Head of caudate nucleus (tissue), 42 donors: ENCODE data around the gene AGAP1.

Experiments
- DNase-seq, 42 donors: peaks; one replicate each; pipeline versions ENCODE4 v3.0.0 to v3.0.0-alpha.2; 2020 to 2021; ENCODE audit warnings: mixed read lengths in 7 of 42
- intact Hi-C: fragments of 100-400 bp; cut with DNase I; formaldehyde crosslinking; loops from one replicate; pipeline ENCODE4 v1.15.0; 2022

Gene AGAP1

GRCh38 chr2:235698028-235698427 is 204.2 kb downstream of the AGAP1 start:
- DNase-seq: peak in 3 of 42 donors; percentile 12 to 25 (median 17)
- intact Hi-C loops: no loop called here

DNA sequence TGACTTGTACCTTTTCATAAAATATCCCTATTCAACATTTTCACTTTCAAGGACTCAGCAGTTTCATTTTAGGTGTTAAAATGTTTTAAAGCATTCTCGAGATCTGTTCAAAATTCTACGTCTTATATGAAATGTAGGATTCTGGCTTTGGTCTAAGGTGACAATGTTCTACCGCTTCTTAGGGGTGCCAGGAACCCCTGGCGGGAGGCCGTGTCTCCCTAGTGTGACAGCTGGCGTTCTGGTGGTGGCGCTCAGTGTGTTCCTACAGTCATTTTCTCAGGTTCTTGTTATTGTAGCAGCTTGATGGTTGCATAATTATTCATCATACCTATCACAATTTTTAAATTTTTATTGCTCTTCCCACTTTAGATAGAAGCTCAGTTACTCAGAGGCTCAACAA is 204.6 kb downstream of the AGAP1 start:
- peak in 2 of 42 donors; percentile 19 to 35 for DNase-seq
- intact Hi-C loops: no loop called here

GRCh38 chr2:235699576-235699975 is 205.7 kb downstream of the AGAP1 start:
- intact Hi-C loops: no loop called here
- DNase-seq: peak in 1 of 42 donors; percentile 10

DNA sequence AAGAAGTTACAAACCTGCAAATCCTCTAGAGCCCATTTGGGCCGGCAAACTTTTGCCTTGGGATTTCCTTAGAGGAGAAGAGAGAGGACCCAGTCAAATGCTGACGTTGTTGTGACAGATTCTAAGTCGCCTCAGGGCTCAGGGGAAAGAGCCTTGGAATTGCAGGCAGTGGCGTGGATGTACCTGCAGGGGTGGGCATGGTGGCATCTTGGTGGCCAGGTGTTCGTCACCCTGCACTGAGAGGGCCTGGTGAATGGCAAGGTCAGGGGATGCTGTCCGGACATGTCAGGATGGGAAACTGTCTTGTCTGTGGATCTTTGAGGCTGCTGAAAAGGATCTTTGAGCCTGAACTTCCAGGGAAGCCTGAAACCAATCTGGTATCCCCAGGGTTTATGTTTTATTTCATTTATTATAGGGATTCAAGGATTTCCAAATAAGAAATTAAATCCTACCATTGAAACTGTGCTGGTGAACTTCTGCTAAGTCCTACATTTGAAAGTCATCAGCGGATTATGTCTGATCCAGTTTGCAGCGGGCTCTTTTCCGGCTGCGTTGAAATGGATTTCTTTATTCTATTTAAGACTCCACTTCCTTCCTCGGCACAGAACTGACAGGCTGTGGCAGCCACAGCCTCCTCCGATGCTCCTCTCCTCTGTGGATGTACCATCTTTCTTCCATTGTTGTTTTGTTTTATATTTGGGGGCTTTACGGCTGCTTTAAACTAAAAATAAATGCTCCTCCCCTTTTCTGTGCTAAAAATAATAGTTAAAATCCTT is 207.6 kb downstream of the AGAP1 start:
- intact Hi-C loops: no loop called here
- DNase-seq: peak in 4 of 42 donors; percentile 10 to 30 (median 17)

- DNase-seq: peak in 1 of 42 donors; percentile 12
- intact Hi-C loops: no loop called here
These were observed 208.3 kb downstream of the AGAP1 start for GRCh38 chr2:235702186-235702585.

- intact Hi-C loops: no loop called here
- peak in 1 of 42 donors; percentile 27 for DNase-seq
These were observed 210.0 kb downstream of the AGAP1 start for GRCh38 chr2:235703711-235704295.

- DNase-seq: peak in 1 of 42 donors; percentile 24
- intact Hi-C loops: no loop called here
These were observed 211.5 kb downstream of the AGAP1 start for GRCh38 chr2:235705296-235705695.

DNA sequence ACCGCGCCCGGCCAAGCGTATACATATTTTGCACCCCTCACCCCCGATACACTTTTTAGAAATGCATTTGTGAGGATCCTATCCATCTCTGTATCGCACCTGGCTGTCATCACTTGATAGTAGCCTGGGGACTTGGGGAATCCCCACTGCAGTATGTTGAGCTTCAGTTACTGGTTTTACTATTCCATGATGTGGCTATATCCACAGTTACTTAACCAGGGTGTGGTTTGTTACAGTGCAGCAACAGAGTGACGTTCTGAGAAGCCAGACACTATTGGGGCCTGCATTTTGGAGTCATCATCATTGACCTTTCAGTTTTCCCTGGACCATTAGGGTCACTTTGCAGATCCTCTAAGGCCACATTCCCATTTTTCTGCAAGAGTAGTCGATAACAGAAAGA is 212.7 kb downstream of the AGAP1 start:
- intact Hi-C loops: no loop called here
- DNase-seq: no peak

DNA sequence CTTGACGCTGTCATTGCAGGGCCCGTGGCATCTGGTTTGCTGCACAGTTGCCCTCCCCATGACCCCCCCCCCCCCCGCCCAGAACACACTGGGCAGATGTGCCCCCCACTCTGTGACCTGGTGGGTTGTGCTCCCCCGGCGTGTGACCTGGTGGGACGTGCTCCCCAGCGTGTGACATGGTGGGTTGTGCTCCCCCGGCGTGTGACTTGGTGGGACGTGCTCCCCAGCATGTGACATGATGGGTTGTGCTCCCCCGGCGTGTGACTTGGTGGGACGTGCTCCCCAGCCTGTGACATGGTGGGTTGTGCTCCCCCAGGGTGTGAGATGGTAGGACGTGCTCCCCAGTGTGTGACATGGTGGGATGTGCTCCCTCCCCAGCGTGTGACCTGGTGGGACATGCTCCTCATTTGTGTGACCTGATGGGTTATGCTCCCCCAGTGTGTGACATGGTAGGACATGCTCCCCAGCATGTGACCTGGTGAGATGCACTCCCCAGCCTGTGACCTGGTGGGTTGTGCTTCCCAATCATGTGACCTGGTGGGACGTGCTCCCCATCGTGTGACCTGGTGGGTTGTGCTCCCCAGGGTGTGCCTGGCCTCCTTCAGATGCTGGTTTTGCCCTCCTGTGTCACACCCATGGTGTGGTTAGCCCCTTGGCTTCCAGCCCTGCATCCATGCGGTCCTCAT is 213.7 kb downstream of the AGAP1 start:
- intact Hi-C loops: no loop called here
- DNase-seq: peak in 1 of 42 donors; percentile 18

DNA sequence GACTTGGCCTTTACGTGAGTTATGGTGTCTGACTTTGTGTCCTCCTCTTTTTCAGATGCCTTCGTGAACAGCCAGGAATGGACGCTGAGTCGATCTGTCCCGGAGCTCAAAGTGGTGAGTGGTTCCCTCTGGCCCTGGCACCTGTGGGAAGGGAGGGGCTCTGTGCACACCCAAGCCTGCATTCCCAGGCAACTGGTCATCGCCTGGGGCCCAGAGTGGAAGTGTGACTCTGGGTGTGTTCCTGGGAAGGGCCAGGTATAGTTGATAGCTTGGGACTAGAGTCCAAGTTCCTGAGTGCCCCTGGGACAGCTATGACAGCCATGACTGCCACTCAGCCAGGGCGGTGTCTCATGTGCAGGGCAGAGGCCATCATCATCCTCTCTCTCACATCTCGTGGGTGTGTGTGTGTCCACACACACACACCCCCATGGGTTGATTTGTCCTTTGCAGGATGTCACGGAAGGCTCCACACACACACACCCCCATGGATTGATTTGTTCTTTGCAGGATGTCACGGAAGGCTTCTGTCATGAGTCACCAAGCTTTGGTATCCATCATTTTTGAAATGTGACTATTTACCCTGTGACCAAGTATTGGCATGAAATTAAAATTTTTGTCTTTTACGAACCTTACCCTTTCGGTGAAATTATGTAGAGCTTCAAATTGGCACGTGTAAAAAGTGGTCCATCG is 215.4 kb downstream of the AGAP1 start:
- peak in 1 of 42 donors; percentile 9 for DNase-seq
- intact Hi-C loops: no loop called here

GRCh38 chr2:235709969-235710879 is 216.4 kb downstream of the AGAP1 start:
- peak in 26 of 42 donors; percentile 38 to 87 (median 58) for DNase-seq
- intact Hi-C loops: no loop called here

DNA sequence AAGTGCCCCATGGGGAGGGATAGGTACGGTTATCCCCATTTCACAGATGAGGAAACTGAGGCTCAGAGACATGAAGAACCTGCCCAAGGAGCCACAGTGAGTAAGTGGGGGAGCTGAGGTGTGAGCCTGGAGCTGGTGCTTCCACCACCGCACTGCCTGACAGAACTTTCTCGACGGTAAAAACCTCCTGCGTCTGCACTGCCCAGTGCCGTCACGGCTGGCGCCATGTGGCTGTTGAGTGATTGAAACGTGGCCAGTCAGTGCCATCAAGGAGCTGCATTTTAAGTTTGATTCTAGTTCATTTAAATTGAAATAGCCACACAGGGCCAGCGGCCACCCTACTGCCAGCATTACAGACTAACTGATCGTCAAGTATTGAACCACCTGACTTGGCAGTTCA is 217.1 kb downstream of the AGAP1 start:
- intact Hi-C loops: no loop called here

DNA sequence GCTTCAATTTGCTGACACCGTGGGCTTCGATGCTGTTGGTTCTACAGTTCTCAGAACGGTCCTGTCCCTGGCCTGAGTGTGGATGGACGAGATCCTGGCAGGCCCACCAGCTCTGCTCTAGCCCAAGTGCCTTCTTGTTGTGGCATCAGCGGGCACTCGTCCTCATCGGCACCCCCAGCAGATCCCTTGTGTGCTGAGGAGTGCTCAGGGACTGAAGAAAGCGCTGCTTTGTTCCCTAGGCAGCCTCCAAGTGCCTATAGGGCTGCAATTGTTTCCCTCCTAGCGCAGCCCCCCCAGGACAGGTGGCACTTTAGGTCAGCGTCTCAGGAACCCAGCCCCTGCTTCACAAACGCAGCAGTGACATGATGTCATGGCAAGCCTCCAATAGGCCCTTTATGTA is 217.7 kb downstream of the AGAP1 start:
- intact Hi-C loops: no loop called here
- peak in 23 of 42 donors; percentile 40 to 74 (median 55) for DNase-seq

More for the DNA sequence above, 217.1 kb downstream of the AGAP1 start:
- DNase-seq: peak in 1 of 42 donors; percentile 32

GRCh38 chr2:235712176-235712575 is 218.3 kb downstream of the AGAP1 start:
- intact Hi-C loops: no loop called here
- DNase-seq: peak in 3 of 42 donors; percentile 37 to 56 (median 40)

- peak in 3 of 42 donors; percentile 33 to 56 (median 49) for DNase-seq
- intact Hi-C loops: no loop called here
These were observed 219.3 kb downstream of the AGAP1 start for GRCh38 chr2:235713189-235713588.

DNA sequence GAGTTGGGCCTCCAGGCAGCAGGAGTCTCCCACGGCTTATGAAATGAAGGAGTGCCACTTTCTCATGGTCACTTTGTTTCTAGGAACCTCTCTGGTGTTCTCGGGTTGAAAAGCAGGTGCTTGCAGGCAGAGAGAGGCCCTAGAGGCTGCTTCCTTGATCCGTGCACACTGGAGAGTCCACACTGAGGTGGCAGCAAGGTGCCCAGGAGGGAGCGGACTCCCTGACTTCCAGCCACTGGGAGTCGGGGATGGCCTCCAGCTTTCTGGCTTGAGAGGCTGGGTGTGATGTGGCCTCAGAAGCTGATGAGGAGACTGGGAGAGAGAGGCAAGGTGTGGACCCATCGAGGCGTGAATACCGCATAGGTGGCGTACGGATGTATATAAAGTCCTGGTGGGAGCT is 221.8 kb downstream of the AGAP1 start:
- intact Hi-C loops: no loop called here
- peak in 1 of 42 donors; percentile 20 for DNase-seq

- peak in 7 of 42 donors; percentile 28 to 71 (median 39) for DNase-seq
- intact Hi-C loops: no loop called here
These were observed 223.1 kb downstream of the AGAP1 start for GRCh38 chr2:235716875-235717496.
